ENCODE measurements around the gene CTSD.

Gene CTSD

DNA sequence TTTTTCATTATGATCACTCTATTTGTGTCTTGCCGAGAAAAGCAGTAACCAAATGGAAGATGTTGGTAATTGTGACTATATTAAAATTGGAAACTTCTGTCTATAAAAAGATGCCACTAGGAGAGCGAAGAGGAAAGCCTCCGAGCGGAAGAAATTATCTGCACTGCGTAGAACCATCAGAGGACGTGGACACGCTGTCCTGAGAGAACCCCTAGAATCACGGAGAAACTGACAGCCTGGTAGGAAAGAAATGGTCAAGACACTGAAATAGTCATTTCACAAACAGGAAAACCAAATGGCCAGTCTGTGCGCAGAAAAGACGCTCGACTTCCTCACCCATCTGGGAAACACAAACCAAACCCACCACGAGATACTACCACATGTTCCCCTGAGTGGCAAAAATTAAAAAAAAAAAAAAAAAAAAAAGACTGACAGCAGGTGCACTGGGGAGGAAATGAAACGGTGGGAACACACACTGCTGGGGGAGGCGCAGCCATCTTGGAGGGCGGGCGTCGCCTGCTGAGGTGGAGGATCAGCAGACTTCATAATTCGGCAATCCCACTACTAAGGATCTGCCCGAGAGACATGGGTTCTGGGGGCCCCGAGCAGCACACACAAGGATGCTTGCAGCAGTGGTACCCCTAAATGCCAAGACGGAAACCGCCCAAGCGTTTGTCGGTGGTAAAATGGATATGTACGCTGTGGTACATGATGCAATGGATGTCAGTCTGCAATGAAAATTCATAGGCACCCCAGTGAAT, 34.6 kb downstream of the CTSD start:
- DNase-seq (ENCODE audit: low spot score): no peak
- in situ Hi-C loops (cut with MboI; ENCODE audit: low pct_unique_long_range_greater_than_20kb, low sequenced_read_pairs, unreplicated experiment): loop anchor here (10.0 kb wide), 1 partner anchor 66 kb away; no protein-coding TSS in a partner anchor
- TF ChIP-seq CTCF (IDR thresholded peaks at IDR 0.05; ENCODE audit: extremely low read depth, insufficient read depth, missing control alignments): no peak

DNA sequence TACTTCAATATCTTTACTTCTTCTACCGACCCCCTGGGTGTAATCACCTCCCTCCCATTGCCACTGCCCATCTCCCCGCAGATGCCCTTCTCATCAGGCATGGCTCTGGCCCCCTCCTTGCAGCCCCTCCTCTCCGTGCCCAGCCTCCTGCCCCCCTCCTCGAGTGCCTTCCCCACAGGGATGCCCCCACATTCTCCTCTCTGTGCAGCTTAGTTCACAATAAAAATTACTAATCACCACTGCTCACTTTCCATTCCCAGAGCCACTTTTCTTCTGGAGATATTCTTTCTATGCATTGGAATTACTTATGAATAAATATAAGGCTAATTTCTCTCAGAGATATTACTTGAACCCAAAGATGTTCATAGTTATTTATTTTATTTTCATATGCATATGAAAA, 35.4 kb downstream of the CTSD start:
- DNase-seq (ENCODE audit: low spot score): no peak
- no peak for TF ChIP-seq CTCF (IDR thresholded peaks at IDR 0.05; ENCODE audit: extremely low read depth, insufficient read depth, missing control alignments)
- in situ Hi-C loops (cut with MboI; ENCODE audit: low pct_unique_long_range_greater_than_20kb, low sequenced_read_pairs, unreplicated experiment): loop anchor here (10.0 kb wide), 1 partner anchor 66 kb away; no protein-coding TSS in a partner anchor

DNA sequence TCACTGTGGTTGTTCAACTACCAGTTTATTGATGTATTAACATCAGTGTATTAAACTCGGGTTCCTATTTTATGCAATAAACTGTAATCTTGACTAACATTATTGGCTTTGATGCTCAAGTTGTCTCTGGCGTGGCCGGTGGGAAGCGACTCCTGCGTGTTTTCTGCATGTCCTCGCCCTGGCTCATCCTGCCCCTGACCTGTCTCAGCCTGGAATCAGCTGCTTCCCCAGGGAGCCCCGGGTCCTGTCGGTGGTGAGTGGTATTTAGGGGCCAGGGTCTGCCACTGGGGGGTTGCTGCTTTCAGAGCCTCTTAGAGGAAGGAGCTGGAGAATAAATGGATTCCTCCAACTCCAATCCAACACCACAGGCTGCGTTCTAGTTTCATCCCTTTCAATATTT, 35.9 kb downstream of the CTSD start:
- no peak for TF ChIP-seq CTCF (IDR thresholded peaks at IDR 0.05; ENCODE audit: extremely low read depth, insufficient read depth, missing control alignments)
- in situ Hi-C loops (cut with MboI; ENCODE audit: low pct_unique_long_range_greater_than_20kb, low sequenced_read_pairs, unreplicated experiment): loop anchor here (10.0 kb wide), 1 partner anchor 67 kb away; no protein-coding TSS in a partner anchor
- no peak for DNase-seq (ENCODE audit: low spot score)

DNA sequence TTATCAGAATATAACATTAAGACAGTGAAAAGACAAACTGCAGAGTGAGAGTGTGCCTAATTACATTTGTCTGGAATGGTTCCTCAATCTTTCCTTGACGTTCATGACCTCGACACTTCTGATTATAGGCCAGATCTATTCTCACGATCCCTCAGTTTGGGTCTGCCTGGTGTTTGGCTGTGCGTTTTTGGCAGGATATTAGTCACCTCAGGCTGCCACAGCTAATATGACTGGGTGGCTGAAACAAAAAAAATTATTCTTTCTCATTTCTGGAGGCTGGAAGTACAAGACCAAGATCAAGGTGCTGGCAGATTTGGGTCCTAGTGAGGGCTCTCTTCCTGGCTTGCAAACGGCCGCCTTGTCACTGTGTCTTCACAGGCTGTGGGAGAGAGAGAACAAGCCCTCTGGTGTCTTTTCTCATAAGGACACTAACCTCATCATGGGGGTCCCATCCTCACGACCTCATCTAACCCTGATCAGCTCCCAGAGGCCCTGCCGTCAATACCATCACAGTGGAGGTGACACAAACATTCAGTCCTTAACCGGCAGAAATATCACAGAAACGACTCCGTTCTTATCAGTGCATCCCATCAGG, 36.5 kb downstream of the CTSD start:
- in situ Hi-C loops (cut with MboI; ENCODE audit: low pct_unique_long_range_greater_than_20kb, low sequenced_read_pairs, unreplicated experiment): loop anchor here (10.0 kb wide), 1 partner anchor 68 kb away; no protein-coding TSS in a partner anchor
- no peak for TF ChIP-seq CTCF (IDR thresholded peaks at IDR 0.05; ENCODE audit: extremely low read depth, insufficient read depth, missing control alignments)
- DNase-seq (ENCODE audit: low spot score): no peak

- in situ Hi-C loops (cut with MboI; ENCODE audit: low pct_unique_long_range_greater_than_20kb, low sequenced_read_pairs, unreplicated experiment): loop anchor here (10.0 kb wide), 1 partner anchor 75 kb away; no protein-coding TSS in a partner anchor
- DNase-seq (ENCODE audit: low spot score): no peak
- TF ChIP-seq CTCF (IDR thresholded peaks at IDR 0.05; ENCODE audit: extremely low read depth, insufficient read depth, missing control alignments): no peak
These were observed 43.9 kb downstream of the CTSD start for GRCh38 chr11:1719781-1720180.

DNA sequence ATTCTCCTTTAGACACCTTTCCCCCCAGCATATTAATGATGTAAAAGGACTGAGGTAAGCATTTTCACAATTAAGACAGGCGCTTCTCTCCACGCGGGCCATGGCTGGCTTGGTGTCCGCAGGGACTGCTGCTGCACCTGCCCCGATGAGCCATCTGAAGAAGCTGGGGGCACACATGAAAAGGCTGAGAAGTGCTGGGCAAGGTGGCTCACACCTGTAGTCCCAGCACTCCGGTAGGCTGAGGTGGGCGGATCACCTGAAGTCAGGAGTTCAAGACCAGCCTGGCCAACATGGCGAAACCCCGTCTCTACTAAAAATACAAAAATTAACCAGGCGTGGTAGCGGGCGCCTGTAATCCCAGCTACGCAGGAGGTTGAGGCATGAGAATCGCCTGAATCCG, 45.4 kb downstream of the CTSD start:
- no peak for DNase-seq (ENCODE audit: low spot score)
- in situ Hi-C loops (cut with MboI; ENCODE audit: low pct_unique_long_range_greater_than_20kb, low sequenced_read_pairs, unreplicated experiment): no loop called here
- TF ChIP-seq CTCF (IDR thresholded peaks at IDR 0.05; ENCODE audit: extremely low read depth, insufficient read depth, missing control alignments): no peak
